D341Med (cell line): ENCODE results near the gene PPP1R14C.

Source experiments
- DNase-seq: peaks from one replicate; pipeline ENCODE4 v3.0.0; 2012; ENCODE audit warnings: low spot score

The PPP1R14C gene

DNA sequence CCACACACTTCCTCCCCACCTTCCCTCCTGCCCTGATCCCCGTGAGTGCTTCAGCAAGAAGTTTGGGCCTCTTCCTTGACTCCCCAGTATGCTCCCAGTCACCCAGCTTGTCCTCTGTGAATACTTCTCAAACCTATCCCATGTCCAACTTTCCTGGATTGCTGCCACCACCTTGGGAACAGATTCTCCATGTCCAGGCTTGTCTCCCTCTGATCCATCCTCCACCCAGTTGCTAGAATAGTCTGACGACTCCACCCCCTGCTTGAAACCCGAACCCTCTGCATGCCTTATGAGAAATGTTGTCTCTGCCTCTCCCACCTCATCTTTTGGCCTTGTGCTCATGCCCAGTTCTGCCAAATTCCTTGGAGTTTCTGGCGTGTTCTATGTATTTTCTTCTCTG lies 108.0 kb downstream of the PPP1R14C start:
- DNase-seq = no peak

DNA sequence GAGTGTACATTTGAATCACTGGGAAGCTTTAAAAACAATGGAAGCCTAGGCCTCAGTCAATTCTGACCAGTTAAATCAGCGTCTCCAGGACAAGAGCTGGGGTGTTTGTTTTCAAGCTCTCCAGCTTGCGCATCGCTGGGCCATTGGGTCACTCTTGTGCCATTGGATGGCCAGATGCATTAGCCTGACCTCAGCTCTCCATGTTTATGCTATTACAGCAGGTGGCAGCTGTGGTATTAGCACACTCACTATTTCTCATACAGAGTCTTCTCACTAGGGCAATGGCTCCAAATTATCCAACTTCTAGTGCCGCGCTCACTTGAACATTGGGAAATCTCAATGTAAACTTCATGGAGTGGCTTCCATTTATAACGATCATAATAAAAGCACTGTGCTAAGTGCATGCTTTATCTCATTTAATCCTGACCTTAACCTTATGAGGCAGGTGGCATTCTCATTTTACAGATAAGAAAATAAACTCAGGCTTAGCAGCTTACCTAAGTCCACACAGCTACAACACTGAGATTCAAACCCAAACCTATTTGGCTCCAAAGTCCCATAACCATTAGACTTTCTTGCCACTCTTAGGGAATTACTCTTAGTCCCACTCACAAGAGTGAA lies 108.8 kb downstream of the PPP1R14C start:
- no peak for DNase-seq

DNA sequence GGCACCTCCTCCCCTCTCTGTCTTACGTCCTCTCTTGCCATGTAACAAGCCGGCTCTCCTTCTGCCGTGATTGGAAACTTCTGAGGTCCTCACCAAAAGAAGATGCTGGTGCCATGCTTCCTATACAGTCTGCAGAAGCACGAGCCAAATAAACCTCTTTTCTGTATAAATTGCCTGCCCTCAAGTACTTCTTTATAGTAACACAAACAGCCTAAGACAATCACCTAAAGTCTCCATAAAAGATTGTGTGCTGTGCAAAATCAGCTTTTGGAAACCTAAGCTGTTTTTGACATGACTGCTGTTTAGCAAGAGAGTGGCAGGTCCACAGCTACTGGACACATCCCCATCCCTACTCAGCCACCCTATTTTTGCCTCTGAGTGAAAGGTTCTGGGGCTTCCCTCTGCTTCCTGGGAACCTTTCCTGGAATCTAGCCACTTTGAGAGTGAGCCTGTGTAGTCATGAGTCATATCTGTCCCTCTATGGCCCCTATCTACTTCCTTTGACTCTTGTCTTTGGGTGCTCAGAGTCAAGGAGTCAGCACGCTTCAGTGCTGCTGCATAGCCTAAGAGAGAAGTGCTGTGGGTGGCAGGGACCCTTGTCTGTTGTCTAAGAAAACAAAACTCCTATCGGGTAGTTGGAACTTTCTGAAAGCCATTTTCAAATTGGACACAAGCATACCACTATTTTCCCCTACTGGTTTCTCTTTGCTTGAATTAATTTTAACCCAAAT lies 110.0 kb downstream of the PPP1R14C start:
- no peak for DNase-seq

DNA sequence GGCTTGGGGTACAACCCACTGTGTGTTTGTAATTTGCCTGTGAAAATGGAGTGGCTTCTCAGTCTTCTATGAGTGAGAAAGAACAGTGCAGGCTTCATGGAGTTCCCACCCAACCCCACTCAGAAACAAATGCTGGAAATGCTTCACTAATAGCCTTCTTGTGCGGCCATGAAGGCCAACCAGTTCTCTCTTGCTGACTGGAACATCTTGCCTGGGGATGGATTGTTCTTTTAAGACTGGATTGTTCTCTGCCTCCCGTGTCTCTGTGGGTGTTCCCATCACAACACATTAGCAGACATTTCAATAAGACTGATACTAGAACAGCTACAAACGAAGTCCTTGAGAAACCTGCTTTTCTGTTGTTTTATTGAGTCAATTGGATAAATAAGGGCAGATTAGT lies 110.6 kb downstream of the PPP1R14C start:
- DNase-seq = no peak

DNA sequence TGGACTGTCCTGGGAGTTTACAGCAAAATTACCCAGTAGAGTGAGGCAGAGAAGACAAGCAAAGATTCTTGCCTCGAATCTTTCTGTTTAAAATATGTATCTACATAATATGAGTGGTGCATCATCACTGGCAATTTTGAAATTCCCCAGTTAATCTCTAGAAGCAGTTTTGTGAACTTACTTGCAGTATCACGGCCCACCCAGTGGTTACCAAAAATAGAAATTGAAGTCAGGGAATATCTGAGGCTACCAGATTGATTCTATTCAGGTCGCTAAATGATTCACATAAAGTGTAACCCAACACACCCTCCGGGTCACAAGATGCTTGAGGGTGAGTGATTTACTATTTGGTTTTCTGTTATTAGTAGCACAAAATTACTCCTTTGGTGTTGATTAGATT lies 111.9 kb downstream of the PPP1R14C start:
- no peak for DNase-seq

DNA sequence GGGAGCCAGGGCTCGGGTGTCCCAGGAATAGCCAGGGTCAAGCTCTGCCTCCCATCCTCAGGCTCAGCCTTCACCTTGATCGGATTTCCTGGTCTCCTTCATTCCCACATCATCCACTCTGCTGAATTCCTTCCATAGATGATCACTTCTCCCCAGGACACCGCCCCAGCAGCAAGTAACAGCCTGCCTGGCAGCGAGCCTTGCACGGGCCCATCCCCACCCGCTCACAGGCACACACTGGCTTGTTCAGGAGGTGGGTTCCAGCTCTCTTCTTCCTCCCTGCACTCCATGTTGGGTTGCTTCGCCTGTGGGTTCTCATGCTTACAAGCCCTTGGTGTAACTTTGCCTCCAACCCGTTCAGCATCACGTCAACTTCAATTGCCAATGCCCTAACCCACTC lies 113.0 kb downstream of the PPP1R14C start:
- DNase-seq = no peak

DNA sequence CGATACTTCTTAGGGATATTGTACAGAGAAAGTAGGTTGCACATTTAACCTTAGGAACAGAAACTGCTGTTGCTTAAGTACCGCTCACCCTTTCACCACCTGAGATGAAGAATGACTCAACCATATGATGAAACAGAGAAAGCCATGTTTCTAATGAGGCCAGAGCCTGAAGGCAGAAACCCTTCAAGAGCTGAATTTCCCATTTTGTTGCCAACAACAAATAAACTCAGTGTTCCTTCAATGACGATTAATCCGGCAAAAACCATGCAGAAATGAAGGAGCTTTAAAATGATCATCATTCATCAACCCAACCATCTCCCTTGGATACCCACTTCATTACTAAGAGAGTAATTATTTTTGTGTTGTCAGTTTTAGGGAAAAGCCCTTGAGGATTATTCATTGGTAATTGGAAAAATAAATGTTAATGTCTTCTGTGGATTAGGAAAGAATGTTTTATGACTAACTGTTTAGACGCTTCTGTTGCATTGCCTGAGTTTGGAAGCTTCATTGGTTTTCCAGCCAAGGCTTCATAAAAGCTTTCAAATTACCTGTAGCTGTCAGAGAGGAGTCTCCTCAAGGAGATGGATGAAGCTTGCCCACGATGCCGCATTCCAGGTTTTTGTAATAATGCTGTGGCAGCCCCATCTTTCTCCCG lies 113.9 kb downstream of the PPP1R14C start:
- DNase-seq = no peak

DNA sequence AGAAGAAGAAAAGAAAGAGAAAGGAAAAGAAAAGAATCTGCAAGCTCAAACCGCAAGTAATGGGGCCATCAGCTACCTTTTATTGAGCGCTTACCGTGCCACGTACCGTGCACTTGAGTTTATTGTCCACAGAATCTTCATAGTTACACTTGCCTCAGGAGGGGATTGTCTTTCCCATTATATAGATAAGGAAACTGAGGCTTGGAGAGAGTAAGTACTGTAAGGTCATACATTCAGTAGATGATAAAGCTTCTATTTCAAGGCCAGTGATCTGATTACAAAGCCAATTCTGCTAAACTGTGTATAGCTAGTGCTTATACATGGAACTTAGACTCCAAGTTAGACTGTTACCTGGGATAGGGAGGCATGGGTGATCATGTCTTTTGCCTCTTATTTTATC lies 115.5 kb downstream of the PPP1R14C start:
- DNase-seq = no peak

DNA sequence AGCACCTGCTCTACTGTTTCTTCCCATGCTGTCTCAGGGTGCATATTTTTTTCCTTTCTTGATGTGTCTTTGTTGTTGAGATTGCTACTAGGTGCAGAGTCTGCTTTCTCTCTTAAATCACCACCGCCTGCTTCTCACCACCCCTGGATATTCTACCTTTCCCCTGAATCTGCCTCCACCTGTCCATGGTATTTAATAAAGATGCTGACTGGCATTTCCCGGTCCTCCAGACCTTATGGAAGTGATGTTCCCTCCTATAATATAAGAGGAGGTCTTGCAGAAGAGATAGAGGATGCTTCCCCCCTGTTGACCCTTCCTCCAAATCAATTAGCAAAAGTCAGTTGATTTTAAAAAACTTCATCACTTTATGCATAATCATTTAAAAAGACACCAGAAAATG lies 118.1 kb downstream of the PPP1R14C start:
- no peak for DNase-seq

DNA sequence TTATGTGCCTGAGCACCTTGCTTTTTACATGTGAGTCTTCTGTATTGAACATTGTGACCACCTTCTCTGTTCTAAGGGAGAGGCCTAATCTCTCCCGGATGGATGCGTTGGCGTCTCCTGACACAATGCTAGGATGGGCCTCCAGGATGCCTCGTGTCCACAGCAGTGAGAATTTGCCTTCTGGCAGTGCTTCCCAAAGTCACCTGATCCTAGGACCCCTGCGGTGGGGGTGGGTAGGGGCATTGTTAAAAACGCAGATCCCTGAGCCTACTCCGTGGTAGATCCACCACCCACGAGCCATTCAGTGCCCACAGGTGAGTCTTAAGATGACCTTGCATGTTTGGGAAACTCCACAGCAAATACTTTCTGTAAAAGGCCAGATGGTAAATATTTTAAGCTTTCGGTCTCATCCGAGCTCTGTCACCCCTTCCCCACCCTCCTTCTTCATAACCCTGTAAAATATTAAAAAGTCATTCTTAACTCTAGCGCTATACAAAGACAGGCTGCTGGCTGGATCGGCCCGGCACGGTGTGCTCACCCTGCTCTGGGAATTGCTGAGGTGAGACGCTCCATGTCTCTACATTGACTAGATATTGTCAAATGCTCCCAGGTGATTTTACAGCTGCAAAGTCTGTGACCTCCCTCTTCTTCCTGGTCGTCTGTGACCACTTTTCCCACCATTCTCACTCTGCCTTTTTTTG lies 119.3 kb downstream of the PPP1R14C start:
- DNase-seq = no peak

DNA sequence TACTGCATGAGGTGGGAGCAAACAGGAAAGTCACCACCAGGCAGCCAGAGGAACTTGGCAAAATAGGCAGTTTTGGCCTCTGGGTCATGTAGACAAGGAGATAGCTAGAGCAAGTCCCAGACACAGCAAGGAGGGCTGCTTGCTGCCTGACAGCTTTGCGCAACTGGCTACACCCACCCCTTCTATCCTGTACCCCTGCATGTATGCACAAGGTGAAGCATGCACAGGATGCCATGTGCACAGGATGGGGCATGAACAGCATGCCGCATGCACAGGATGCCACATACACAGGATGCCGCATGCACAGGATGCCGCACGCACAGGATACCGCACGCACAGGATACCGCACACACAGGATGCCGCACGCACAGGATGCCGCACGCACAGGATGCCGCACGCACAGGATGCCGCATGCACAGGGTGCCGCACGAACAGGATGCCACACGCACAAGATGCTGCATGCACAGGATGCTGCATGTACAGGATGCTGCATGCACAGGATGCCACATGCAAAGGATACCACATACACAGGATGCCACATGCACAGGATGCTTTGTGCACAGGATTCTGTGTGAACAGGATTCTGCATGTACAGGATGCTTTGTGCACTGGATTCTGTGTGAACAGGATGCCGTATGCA lies 121.0 kb downstream of the PPP1R14C start:
- no peak for DNase-seq

DNA sequence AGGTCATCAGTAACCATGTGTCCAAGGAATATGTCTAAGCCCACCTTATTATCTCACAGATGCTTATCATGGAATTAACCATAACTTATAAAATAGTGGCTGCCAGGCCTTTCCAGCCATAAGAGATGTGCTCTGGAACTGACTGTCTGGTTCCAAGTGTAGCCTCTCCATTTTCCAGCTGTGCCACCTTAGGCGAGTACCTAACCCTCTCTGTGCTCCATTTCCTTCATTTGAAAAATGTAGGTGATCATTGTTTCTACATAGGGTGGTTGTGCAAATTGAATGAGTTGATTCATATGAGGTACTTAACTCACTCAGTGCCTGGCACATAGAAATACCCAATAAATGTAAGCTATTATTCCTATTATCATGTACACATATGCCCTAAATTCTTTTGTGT lies 123.5 kb downstream of the PPP1R14C start:
- DNase-seq = no peak

DNA sequence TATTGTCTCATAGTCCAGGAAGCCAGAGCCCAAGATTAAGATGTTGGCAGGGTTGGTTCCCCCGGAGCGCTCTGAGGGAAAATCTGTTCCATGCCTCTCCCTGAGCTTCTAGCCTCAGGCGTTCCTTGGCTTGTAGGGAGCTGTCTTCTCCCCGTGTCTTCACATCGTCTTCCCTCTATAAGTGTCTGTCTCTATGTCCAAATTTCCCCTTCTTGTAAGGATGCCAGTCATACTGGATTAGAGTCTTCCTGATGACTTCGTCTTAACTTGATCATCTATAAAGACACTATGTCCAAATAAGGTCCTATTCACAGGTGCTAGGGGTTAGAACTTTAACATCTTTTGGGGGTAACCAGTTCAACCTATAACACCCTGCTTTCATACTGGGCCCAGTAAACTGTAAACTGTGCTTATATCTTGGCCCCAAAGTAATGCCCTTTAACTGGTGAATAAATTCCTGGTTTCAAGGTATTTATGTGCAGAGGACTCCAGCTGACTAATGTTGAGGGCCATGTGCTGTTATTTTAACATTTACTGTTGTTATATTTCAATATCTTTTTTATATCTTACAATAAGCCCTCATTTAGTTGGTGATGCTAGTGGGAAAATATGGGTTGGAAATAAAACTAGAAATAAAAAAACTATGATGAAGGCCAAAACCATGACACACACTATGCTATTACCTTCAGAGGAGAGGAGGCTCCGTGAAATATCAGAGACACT lies 124.3 kb downstream of the PPP1R14C start:
- no peak for DNase-seq

DNA sequence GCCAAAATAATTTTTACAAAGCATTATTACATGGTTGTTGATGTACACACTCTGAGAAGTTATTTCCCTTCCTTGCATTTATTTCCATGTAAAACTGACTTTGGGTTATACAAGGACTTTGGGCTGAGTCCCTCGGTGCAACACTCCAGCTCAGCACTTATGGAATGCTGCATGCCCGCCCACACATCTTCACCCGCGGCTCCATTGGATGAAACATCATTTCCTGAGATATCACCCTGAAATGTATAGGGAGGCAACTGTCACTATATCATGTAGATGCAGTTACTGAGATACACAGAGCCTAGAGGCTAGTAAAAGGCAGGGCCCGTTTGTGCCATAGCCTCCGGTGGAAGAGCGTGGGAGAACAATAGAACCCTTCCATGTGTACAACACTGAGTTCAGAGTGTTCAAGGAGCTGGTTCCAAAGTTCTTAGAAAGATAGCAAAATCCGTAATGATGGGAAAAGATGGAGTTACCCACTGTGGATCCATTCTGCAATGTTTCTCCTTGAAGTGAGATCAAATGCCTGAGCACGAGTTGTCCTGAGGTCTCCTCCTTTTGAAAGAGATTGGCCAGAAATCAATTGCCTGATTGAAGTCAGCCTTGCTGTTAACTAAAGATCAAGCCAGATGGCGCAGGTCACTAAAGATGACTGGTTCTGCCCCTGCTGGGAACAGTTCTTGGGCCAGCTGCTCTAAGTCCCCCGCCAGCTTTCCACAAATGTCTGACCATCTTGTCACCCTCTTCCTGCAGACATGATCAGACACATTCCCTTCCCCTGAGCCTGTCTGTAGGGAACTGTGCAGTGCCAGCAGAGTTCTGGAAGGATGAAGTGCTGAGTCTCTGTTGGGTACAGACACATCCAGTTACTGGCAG lies 125.1 kb downstream of the PPP1R14C start:
- no peak for DNase-seq

DNA sequence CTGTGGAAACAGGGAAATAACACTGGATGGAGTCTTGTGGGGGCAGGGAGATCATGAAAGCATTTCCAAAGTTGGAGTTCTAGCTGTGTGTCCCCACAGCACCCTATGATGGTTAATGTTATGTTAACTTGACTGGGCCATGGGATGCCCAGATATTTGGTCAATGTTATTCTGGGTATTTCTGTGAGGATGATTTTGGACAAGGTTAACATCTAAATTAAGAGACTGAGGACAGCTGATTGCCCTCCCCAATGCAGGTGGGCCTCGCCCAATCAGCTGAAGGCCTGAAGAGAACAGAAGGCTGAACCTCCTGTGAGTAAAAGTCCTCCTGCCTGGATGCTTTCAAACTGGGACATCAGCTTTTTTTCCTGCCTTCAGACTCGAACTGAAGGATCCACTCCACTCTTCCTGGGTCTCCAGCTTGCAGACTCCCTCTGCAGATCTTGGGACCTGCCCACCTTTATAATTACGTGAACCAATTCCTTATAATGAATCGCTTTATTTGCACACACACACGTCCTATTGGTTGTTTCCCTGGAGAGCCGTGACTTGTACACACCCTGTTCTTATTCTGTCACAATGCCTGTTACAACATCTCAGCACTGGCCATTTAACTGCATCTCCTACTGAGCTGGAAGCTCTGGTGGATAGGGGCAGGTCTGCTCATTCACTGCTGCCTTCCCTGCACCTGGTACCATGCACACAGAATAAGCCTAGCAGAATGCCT lies 126.4 kb downstream of the PPP1R14C start:
- no peak for DNase-seq

DNA sequence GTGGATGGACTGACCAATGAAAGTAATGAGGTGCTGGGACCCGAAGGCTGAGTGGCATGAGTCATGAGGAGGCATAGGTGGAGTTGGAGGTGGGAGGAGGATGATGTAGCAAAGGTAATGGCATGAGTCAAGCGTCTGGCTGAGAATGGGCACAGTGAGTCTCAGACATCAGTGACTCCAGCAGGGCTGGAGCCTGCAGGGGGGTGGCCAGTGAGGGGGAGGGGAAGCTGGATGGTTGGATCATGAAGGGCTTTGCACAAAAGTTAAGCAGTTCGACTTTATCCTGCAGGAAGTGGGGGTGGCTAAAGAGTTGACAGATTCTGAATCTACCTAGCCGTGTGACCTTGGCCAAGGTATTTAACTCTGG lies 127.0 kb downstream of the PPP1R14C start:
- no peak for DNase-seq

DNA sequence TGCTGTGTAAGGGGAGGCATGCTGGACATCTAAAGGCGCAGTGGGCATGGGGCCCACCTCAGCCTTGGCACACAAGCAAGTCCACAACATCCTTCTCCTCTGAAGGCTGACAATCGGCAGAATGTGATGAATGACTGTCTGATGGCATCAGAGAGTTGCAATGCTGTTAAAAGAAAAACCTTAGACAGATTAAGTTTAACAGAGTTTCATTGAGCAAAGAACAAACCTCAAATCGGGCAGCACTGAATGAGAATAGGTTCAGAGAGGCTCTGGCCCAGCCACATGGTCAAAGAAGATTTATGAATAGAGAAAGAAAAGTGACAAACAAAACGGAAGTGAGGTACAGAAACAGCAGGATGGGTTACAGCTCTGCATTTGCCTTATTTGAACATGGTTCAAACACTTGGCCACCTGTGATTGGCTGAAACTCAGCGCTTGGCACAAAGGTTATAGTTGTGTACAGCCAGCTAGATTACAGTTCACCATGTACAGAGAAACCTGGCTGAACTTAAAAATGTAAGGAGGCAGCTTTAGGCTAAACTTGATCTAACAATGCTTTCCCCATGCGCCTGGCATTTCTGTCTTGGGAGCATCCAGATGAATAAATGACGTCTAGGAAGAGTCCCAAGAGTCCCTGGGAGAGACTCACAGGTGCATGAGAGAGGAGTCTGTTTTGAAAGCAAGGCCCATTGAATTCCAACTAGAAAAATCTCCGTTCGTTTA lies 127.6 kb downstream of the PPP1R14C start:
- DNase-seq = no peak

DNA sequence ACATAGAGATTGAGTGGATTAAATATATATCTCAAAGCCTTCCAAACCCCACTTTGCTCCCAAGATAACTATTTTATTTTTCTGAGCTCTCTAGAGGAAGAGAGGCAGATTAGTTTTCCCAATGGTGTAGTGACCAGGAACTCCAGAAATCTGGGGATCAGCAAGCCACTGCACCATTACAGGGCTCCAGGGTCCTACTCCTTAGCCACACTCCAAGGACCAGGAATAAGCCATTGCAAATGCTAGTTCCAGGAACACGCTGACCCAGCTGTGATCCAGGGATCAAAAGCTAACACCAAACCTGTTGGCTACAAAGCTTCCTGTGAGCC lies 128.3 kb downstream of the PPP1R14C start:
- no peak for DNase-seq

DNA sequence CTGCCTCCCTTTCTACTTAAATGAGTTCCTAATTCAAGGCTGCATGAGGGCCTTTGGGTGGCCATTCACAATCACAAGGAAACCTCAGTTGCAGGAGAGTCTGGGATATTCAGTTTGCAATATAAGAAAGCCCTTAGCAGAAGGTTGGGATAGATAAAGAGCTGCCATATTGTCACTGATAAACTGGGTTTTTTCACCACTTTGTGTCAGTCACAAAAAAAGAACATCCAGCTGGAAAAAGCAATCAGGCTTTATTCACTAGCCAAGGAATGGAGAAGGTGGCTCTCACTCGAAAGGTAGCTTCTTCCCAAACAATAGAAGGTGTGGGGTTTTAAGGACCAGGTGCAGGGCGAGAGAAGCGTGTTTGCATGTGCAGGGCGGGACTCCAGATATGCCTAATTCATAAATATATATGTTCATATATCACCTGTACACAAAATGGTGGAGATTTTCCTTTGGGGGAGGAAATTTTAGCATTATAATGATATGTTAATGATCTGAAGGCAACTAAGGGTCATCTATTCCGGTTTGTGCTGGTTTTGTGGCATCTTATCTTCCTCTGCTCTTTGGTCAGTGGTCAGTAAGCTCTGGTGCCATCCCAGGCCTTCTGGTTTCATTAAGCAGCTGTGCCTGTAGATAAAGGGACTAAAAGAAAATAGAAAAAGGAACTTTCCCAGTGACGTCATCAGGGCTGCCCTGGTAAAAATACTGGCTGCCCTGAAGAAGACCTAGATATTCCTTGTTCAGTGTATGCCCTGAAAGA lies 128.8 kb downstream of the PPP1R14C start:
- no peak for DNase-seq
